ENCODE data around the gene PRR22.
"Not testable (repeated sequence)": the region's sequence is repeated elsewhere in the genome, so short reads cannot be mapped to it uniquely, and the experiment has no call there.

Gene PRR22

GRCh38 chr19:5790559-5791520 lies 6.3 kb upstream of the PRR22 start, which contains the start of gene DUS3L:
Gene DUS3L, minus strand, starts transcription at chr19:5791163. Its CDS starts 22 bp downstream, at chr19:5791141.
- DNase-seq = peak; percentile 91 to 94

GRCh38 chr19:5789886-5790558 lies 5.5 kb upstream of the PRR22 start:
- DNase-seq = no peak

GRCh38 chr19:5789351-5789761 lies 4.8 kb upstream of the PRR22 start:
- DNase-seq = no peak

- DNase-seq = no peak
Measured at GRCh38 chr19:5788422-5788821, 3.9 kb upstream of the PRR22 start.

GRCh38 chr19:5787409-5788182 lies 3.0 kb upstream of the PRR22 start:
- no peak for DNase-seq

GRCh38 chr19:5786593-5787408 lies 2.3 kb upstream of the PRR22 start:
- DNase-seq = no peak

- no peak for DNase-seq
Measured at GRCh38 chr19:5785423-5785822, 877 bp upstream of the PRR22 start.

GRCh38 chr19:5782945-5783919 lies 1.3 kb downstream of the PRR22 start:
- DNase-seq = no peak

- no peak for DNase-seq
Measured at GRCh38 chr19:5782322-5782721, 2.2 kb downstream of the PRR22 start.

GRCh38 chr19:5780916-5781315 lies 3.6 kb downstream of the PRR22 start:
- not testable (repeated sequence) for DNase-seq

- DNase-seq = no peak
Measured at GRCh38 chr19:5778402-5778801, 6.1 kb downstream of the PRR22 start.

GRCh38 chr19:5775668-5776309 lies 8.8 kb downstream of the PRR22 start:
- no peak for DNase-seq

- no peak for DNase-seq
Measured at GRCh38 chr19:5774921-5775320, 9.6 kb downstream of the PRR22 start.

- DNase-seq = no peak
Measured at GRCh38 chr19:5773276-5773675, 11.3 kb downstream of the PRR22 start.

GRCh38 chr19:5772416-5772815 lies 12.1 kb downstream of the PRR22 start:
- DNase-seq = no peak

GRCh38 chr19:5767949-5768348 lies 16.6 kb downstream of the PRR22 start:
- DNase-seq = no peak

- no peak for DNase-seq
Measured at GRCh38 chr19:5765220-5765619, 19.3 kb downstream of the PRR22 start.

- DNase-seq = no peak
Measured at GRCh38 chr19:5762608-5763217, 21.8 kb downstream of the PRR22 start.

GRCh38 chr19:5753743-5754142 lies 30.8 kb downstream of the PRR22 start:
- DNase-seq = no peak

- DNase-seq = no peak
Measured at GRCh38 chr19:5751709-5752108, 32.8 kb downstream of the PRR22 start.
